Measurements from ENCODE around the gene PTPRE.

The PTPRE gene

DNA sequence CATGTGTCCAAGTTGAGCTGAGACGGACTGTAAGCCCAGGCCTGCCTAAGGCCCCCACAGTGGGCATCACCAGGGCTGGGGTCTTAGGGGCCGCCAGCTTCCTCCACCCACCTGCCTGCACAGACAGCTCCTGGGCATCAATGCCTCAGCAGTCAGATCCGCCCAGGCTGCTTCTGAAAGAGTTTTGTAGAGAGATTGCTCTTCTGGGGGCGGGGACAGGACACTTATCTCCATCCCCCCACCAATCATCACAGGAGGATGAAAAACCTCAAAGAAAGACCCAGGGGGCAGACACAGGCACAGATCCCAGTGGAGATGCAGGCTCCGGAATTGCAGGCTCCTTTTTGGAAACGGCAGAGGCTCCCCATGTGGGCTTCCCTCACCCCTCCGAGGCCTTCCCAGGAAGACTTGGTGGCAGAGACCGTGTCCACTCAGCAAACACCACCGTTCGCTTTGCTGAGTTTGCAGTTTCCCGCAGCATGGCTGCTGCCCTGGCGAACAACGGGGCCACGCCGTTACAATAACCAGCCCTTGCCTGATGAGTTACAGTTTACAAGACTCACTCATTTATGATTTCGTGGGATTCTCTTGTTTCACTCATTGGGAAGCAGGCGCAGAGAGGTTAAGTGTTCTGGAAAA, 122.9 kb downstream of the PTPRE start:
- no peak for FAIRE-seq

DNA sequence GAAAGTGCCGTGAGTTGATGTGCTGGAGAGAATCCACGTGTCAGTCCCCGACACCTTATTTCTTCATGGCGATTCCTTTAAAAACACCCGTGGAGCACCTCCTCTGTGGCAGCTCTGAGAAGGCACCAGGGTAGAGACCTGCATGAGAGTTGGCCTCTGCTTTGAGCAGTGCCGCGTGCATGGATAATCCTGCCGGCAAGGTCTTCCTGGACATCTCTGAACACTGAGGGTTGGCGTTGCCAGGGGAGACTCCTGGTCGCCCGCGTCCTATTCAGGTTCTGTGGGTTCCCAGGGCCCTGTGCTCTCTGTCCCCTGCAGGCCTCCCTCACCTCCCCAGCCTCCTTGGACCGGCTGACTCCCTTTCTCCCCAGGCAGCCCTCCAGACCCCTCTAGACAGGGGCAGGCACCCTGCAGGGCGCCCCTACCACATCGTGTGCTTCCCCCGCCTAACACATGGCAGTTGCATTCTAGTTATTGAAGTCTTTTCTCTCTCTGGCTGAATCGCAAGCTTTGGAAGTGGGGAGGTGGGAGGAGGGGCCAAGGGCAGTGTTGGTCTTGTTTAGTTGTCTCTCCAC, 123.7 kb downstream of the PTPRE start:
- FAIRE-seq = no peak

DNA sequence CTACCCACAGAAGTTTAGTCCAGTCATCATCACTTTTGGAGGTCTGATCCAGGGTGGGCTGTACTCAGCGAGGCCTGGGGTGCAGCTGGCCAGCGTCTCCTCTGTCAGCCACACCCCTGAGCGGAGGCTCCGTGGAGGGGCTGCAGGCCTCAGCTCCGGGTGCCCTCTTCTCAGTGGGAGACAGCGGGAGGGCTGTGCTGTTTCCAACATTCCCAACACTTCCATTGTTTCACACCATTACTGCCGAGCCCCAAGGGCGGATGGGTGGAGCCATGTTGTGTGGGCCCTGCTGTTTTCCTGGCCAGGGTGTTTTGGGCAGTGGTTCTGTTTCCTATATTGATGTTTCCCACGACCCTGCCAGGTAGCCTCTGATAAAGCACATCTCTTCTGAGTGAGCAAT, 124.3 kb downstream of the PTPRE start:
- no peak for FAIRE-seq

DNA sequence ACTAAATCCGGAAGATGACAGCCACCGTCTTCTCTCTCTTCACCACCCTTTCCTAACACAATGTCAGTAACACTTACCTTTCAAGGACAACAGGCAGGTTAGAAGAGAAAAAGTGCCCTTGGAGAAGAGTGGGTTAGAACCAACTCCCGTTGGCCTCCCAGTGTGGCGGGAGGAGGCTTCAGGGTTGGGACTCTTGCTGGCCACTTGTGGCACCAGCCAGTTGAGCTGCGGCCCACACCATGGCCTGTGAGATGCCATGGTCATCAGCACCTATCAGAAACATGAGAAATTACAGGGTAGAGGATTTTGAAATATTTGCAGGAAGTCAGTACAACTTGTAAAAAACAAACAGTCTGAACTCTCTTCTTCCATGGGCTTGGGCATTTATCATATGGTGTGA, 125.6 kb downstream of the PTPRE start:
- FAIRE-seq = no peak

DNA sequence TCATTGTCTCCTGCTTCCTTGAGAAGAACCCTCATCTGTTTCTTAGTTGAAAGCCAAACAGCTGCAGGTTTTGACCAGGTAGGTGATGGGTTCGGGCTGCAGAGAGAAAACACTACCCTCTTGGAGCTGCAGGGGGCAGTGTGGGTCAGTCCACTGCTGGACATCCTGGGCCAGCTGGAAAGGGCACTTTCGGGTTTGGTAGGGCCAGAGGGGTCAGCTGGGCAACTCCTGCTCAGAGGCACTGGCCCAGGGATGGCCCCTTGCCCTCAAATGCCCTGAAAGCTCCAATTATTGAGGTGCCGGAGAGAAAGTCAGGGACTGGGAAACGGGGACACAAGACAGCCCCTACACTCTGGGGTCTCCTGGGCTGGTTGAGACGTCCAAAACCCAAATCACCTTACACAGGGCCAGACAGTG, 128.7 kb downstream of the PTPRE start:
- no peak for FAIRE-seq

DNA sequence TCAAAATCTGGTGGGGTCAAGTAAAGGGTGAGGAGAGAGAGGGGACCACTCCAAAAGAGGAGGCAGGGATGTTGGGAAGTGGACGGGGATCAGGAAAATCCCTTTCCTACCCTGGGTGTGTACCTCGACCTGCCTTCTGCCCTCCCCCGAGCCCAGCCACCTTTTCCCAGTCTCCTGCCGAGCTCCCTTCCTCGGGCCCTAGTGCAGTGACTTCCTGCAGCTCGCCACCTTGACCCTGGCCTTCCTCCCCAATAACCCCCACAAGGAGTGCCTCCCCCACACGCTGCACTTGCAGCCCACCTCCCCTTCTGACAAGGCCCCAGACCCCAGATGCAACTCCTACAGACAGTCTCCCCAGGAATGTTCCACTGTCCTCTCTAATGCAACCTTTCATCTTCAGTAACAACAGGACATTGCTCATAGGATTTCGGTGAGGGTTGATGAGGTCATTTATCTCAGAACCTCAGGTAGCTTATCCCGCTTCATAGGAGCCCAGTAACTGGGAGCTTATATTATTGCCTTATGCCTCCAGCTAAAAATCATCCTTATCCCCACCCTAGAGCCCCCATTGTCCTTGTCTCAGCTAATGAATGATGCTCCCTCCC, 129.2 kb downstream of the PTPRE start:
- no peak for FAIRE-seq

DNA sequence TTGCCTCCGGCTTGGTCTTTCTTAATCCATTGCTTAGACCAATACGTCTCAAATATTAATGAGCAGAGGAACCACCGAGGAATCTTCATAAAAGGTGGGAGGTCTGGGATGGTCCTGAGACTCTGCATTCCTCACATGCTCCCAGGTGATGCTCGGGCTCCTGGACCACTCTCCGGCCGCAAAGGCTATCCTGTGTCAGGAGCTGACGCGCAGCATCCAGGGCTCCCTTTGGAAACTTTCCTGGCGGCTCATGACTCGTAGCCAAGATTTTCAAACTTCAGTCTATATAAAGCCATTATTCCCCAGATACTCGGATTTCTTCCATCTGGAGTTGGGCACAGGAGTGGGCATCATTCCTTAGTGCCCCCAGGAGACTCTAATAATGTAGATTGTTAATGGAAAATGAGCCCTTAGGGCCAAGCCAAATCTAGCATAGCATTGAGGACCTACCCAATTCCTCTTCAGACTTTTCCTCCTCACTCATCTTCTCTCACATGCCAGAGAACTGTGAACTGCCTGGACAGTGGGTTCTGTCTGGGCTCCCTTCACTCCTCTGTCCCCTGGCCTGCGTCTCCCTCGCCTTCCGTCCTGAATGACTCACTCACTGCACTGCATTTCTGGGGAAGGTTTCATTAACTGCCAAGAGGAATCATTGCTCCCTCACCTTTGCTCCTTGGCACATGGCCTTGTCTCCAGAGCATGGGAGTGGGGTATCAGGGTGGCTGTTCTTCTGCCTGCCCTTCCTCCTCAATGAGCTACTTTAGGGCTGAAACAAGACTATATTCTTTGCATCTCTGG, 130.0 kb downstream of the PTPRE start:
- FAIRE-seq = no peak

DNA sequence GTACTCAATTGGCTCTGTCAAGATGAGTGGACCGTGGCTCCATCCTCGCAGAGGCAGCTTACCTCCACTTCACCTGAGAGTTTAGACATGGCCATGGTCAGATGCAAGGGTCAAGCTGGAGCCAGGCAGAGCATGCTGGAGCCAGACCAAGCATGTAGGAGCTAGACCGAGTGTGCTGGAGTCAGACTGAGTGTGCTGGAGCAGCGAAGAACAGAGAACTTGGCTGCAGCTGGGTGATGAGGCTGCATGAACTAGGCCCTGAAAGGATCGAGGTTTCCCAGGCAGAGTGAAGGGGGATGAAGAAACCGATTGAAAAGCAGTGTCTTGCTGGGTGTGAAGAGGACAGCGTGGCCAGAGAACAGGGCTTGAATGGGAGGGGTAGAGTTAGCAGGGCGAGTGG, 133.2 kb downstream of the PTPRE start:
- FAIRE-seq = no peak

DNA sequence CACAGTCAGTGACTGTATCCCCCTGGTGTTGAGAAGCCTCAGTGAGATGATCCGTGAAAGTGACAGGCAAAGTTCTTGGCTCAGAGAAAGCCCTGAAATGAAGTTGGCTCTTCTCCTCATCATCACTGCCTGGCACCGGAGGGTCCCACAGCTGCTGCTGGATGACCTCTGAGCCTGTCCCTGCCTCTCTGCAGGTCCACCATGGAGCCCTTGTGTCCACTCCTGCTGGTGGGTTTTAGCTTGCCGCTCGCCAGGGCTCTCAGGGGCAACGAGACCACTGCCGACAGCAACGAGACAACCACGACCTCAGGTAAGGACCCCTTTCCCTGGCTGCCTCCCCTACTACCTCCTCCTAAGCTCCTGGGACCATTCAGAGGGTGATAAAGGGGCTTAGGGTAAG, 133.8 kb downstream of the PTPRE start:
- FAIRE-seq = no peak

DNA sequence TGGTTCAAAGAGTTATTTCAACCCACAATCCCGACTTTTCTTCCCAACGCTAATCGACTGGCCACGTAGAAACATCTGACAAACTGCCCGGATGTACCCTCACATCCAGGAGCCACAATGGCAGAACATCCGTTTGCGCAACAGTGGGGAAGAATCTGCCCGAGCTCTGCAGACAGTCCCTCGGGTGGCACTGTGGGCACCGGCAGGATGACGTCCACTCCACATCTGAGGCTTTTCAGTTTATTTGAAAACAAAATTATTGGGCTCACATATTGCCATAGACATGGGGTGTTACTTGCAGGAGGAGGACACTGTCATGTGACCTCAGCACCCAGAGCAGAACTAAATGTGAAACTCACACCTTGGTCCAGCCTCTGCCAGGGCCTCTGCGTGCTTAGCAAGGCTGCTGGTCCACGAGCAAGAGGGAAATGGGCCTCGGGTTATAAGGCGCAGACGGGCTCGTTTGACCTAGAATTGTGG, 135.3 kb downstream of the PTPRE start:
- FAIRE-seq = no peak

DNA sequence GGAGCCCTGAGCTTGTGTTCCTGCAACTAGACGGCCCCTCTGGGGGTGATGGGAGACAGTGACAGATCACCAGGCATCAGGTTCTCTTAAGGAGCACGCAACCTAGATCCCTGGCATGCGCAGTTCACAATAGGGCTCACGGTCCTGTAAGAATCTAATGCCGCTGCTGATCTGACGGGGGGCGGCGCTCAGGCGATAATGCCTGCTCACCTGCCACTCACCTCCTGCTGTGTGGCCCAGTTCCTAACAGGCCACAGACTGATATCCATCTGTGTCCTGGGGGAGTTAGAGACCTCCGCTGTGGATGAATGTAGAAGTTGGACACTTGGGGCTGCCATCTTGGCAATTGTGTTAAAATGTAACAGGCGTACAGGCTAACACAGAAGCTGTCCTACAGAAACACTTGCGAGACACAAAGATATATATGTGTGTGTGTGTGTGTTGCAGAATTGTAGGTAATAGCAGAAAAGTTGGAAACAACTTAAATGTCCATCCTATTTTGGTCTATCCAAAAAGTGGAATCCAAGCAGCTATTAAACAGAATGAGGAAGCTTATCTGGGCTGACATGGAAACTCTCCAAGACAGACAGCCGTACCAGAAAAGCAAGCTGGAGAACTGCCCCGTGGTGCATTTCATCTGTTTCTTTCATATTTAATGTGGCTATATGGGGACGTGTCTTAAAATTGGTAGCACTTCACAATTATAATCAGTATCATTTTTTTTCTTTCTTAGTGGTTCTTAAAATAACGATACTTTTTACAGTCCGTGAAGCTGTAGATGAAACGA, 136.5 kb downstream of the PTPRE start:
- FAIRE-seq = no peak

DNA sequence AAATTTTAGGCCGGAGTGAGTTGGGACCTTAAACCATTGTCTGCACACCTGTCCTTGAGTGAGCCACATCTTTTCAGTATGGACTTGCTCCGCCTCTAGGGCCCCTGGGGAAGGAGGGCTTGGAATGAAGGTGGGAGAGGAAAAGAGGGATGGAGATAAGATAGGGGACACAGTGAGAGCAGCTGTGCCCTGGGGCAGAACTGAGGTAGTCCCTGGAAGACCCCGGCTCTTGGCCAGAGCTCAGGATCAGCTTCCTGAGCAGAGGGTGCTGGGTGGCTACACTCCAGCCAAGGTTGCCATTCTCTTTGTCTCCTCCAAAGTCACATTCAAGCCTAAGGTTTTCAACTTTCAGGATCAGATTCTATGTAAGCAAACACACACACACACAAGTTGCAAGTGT, 137.3 kb downstream of the PTPRE start:
- FAIRE-seq = no peak

DNA sequence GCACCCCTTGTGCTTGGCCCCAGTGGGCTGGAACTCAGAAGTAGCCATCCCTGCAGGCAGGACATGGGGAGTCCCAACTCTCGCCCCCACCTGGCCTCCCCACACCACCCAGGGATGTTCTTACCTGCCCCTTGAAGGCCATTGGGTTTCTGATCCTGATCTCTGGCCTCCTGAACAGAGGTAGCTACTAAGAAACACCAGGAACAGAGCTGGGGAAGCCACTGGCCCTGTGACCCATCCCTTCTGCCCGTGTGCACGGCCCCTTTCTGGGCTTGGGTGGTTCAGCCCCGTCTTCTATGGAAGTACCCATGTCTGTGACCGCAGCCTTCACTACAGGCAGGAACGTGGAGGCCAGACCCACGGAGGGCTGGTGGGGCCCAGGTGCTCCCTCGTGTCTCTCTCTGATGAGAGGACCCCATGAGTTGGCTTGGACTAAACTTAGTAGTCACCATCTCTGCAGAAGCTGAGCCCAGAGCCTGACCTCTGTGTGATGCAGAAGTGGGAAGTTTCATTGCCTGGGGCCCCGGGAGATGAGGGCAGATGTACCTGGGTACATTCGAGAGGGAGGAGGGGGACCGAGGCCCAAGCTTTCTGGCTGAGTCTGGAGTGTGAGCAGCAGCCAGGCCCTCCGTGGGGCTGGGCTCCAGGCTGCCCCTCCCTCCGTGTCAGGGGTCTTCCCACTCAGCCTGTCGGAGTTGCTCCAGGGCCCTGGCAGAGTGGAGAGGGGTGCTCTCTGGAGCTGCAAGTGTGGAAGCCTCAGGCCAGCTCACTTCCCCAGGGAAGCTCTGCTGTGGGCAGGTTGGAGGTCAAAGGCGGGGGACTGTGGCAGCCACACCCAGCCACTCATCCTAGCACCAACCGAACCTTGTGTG, 138.3 kb downstream of the PTPRE start:
- FAIRE-seq = no peak

DNA sequence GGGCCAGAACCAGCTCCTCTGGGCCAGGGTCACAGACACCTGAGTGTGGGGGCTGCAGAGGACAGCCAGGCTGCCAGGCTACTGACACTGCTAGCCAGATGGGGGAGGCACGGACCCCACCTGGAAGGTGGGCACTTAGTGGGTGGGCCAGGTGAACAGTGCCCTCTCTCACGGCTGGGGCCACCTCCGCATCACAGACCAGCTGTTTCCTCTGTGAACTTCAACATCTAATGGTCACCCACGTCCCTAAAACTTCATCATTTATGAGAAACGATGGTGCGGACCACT, 138.9 kb downstream of the PTPRE start:
- FAIRE-seq = no peak

DNA sequence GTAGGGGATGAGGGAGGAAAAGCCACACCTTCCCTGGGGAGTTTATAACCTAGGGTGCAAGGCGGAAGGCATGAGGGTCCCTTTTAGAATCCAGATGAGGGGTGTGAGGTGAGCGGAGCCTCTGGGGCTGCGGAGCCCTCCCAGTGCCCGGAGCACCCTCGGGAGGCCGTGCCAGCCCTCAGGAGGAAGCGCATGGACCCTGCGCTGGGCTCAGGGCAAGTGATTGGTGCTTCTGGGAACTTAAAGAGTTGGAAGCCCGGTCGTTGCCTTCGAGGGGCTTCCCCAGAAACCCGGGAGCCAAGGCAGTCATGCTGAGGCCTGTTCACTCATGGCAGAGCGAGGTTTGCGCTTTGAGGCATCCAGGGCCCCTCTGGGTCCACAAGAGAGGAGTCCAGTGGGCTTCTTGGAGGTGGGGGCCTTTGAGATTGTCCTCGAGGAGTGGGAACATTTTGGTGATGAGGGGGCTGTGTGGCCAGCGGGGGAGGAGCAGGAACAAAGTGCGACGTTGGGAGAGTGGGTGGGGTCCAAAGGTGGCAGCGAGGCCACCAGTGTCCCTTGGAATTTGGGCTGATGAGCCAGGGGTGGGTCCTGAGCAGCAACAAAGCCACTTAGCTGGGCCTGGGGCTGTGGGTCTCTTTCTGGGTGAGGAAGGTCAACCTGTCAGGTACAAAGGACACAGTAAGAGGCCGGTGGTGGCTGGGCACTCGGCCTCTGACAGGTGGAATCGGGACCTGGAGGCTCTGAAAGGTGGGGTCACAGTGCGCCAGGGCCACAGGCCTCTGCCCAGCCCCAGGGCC, 139.5 kb downstream of the PTPRE start:
- FAIRE-seq = no peak

DNA sequence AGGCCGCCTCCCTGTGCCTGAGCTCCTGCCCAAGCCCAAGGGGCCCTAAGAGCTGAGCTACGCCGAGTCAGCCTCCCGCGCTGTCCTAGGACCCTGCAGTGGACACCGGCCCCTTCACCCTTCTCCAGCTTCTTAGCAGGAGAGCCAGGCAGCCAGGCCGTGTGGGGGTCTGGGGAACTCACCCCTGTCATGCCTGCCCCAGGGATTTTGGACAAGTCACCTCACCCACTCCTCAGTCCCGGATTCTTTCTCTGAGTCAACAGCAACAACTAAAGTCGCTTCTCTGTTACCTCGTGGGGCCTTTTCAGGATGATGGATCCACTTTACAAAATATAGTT, 140.0 kb downstream of the PTPRE start:
- no peak for FAIRE-seq

DNA sequence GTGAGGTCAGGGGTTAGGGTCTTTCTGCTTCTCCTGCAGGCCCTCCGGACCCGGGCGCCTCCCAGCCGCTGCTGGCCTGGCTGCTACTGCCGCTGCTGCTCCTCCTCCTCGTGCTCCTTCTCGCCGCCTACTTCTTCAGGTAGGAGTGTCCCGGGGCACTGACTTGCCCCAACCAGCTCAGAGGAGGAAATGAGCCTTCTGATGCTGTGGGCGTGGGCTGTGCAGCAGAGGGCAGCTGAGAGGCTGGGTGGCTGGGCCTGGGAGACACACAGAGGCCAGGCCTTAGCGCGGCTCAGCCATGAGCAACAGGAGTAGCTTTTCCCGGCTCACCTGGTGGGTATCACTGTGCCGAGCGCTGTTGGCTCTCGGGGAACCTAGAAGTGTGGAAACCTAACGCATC, 140.4 kb downstream of the PTPRE start:
- FAIRE-seq = no peak

DNA sequence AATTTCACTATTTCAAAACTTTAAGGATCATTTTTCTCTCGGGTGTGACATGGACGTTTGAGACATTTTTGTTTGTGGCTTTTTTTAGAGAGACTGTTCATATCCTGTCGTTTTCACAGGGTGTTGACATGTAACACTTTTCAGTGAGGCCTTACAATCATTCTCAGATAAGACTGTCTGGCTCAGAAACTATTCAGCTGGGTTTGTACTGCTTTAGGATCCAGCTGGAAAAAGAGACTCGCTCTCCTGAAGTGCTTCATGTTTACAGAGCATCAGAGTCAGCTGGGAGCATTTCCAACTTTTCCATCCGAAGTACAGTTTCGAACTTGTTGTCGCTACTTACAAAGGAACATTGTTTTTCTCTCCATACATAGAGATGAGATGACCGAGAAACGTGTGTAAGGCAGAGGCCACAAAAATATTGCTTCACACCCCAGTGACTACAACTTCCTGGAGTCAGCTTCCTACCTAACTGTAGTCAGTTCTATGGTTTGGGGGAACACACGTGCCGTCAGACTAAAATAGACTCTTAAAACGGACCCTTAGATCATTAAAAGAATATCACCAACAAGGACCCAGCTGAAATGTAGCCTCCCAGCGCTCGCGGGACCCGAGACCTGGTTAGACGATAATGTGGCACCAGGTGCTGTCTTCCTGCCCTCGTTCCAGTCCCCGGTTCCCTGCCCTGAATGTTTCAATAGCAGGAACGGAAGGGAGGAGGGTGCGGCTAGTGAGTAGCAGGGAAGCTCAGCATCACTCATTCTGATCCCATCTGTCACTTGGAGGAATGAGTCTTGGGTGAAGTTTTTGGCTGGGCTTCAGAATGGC, 141.3 kb downstream of the PTPRE start:
- no peak for FAIRE-seq

DNA sequence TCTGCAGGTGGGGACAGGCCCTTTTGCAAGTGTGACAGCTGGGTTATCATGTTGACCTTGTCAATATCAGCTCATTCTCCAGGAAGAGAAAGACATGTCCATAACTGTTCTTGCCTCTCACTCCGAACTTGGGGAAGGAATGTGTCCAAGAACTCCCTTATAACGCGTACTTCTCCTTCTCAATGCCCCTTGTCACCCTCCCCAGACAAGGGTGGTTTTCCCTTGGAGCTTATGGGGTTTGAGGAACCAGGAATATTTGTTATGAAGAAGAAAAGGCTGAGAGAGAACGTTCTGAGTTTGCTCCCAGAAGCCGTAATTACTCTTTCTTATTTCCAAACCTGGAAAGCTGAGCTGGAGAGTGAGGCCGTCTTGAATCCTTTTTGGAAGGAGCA, 141.9 kb downstream of the PTPRE start:
- no peak for FAIRE-seq
